ENCODE results near the gene NELFE.

GRCh38 chr6:31965700-31966099 lies 6.9 kb upstream of the NELFE start:
- TF ChIP-seq GATA3 (IDR thresholded peaks at IDR 0.05; ENCODE audit: low read depth, low read length) (no peak), GATA2 (IDR thresholded peaks at IDR 0.05; ENCODE audit: low read depth, low read length) (no peak)

Measured in SH-SY5Y (cell line).